Transverse colon (tissue), 4 donors: ENCODE data around the gene PRAF2.

Experiments used
- POLR2A ChIP-seq: fragments of 450-650 bp; IDR thresholded peaks from one replicate; pipeline ENCODE4 v1.6.1; 2016; ENCODE audit warnings: antibody characterized with exemption, mild to moderate bottlenecking, moderate library complexity
- POLR2AphosphoS5 ChIP-seq, 3 donors: sonication (generic); formaldehyde crosslinking; IDR thresholded peaks; one replicate each; pipeline ENCODE4 v1.6.1; 2016; ENCODE audit warnings: antibody characterized with exemption in 3 of 3
- TF ChIP-seq, protein P1 (sequence below), 5 experiments: fragments of 200-600 bp in 3 of 5; fragments of 450-650 bp in 2 of 5; sonication (generic) in 3 of 5; IDR thresholded peaks; 1 replicate in 2 of 5; 2 replicates in 3 of 5; pipeline ENCODE4 v1.5.1; 2016 to 2017; ENCODE audit warnings: antibody characterized with exemption in 5 of 5, inconsistent platforms in 3 of 5, mild to moderate bottlenecking in 2 of 5, moderate library complexity in 1 of 5

DNA sequence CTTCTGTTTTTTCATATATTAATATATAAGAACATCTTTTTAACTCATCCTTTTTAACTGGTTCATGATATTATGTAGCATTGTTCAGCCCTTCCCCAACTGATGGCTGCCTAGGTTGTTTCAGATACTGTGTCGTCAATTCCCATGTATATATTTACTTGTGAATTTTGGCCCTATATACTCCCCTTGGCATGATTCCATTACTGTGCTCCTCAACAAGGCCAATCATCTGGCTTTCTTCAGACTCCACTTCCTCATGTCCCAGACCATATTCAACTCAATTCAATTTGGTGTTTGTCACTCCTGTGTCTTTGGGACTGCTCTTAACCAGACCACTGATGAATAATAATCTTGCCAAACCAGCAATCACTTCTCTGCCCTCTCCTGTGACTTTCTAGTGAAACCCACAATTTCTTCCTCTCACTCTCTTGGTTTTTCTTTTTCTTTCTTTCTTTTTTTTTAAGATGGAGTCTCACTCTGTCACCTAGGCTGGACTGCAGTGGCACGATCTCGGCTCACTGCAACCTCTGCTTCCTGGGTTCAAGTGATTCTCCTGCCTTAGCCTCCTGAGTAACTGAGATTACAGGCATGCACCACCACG, 8.6 kb upstream of the PRAF2 start:
- TF ChIP-seq, protein P1, sequence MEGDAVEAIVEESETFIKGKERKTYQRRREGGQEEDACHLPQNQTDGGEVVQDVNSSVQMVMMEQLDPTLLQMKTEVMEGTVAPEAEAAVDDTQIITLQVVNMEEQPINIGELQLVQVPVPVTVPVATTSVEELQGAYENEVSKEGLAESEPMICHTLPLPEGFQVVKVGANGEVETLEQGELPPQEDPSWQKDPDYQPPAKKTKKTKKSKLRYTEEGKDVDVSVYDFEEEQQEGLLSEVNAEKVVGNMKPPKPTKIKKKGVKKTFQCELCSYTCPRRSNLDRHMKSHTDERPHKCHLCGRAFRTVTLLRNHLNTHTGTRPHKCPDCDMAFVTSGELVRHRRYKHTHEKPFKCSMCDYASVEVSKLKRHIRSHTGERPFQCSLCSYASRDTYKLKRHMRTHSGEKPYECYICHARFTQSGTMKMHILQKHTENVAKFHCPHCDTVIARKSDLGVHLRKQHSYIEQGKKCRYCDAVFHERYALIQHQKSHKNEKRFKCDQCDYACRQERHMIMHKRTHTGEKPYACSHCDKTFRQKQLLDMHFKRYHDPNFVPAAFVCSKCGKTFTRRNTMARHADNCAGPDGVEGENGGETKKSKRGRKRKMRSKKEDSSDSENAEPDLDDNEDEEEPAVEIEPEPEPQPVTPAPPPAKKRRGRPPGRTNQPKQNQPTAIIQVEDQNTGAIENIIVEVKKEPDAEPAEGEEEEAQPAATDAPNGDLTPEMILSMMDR (IDR thresholded peaks at IDR 0.05) = no peak
- no peak for TF ChIP-seq POLR2AphosphoS5 (IDR thresholded peaks at IDR 0.05)
- TF ChIP-seq POLR2A = no peak
